Osteocyte (in vitro differentiated cells): ENCODE measurements around the gene TOX2. TPM values are rescaled to one million over a fixed set of nuclear protein-coding genes. Genes with fewer than 3 reads are reported as not detected.

Experiments used
- DNase-seq: peaks from one replicate; pipeline ENCODE4 v3.0.0; 2021; ENCODE audit warnings: mixed read lengths; ENCODE audit not compliant: unreplicated experiment; ENCODE audit errors: extremely low spot score
- H3K27ac Mint-ChIP-seq: one replicate; pipeline ENCODE4 v1.8.0; 2021; ENCODE audit warnings: mild to moderate bottlenecking, mixed read lengths; ENCODE audit not compliant: unreplicated experiment
- H3K27me3 Mint-ChIP-seq: one replicate; pipeline ENCODE4 v1.8.0; 2021; ENCODE audit warnings: mixed read lengths; ENCODE audit not compliant: unreplicated experiment
- H3K36me3 Mint-ChIP-seq: one replicate; pipeline ENCODE4 v1.8.0; 2021; ENCODE audit warnings: mixed read lengths; ENCODE audit not compliant: unreplicated experiment
- H3K4me1 Mint-ChIP-seq: one replicate; pipeline ENCODE4 v1.8.0; 2021; ENCODE audit warnings: mixed read lengths; ENCODE audit not compliant: unreplicated experiment
- H3K4me3 Mint-ChIP-seq: one replicate; pipeline ENCODE4 v1.8.0; 2021; ENCODE audit warnings: mild to moderate bottlenecking, moderate library complexity, mixed read lengths; ENCODE audit not compliant: unreplicated experiment
- H3K9me3 Mint-ChIP-seq: one replicate; pipeline ENCODE4 v1.8.0; 2021; ENCODE audit warnings: mixed read lengths; ENCODE audit not compliant: unreplicated experiment
- CTCF ChIP-seq: fragments of 200-600 bp; sonication (generic); IDR thresholded peaks from 2 replicates; pipeline ENCODE4 v1.5.0; 2021; ENCODE audit warnings: antibody characterized with exemption, mild to moderate bottlenecking, moderate library complexity
- total RNA-seq: library from RNA; stranded (reverse); gene quantifications from 2 replicates; pipeline ENCODE4 v1.2.1, GENCODE V29; 2021

TOX2 gene
- total RNA-seq, 1 donor from 2014 or later: not detected

GRCh38 chr20:43987018-43987417 is 72.4 kb downstream of the TOX2 start:
- Mint-ChIP-seq H3K27me3 (peaks cover 17% of the 10 kb centered on the region), H3K9me3 (no peaks in the 10 kb centered on the region), H3K36me3 (no peaks in the 10 kb centered on the region), H3K4me1 (no peaks in the 10 kb centered on the region), H3K4me3 (no peak overlapping the region), H3K27ac (no peak overlapping the region)
- no peak for DNase-seq
- TF ChIP-seq CTCF: no peak

- H3K4me1 Mint-ChIP-seq: no peaks in the 10 kb centered on the region
- no peak for TF ChIP-seq CTCF
- no peaks in the 10 kb centered on the region for H3K9me3 Mint-ChIP-seq
- DNase-seq: no peak
- peaks cover 12% of the 10 kb centered on the region for H3K27me3 Mint-ChIP-seq
- H3K27ac Mint-ChIP-seq: no peak overlapping the region
- no peaks in the 10 kb centered on the region for H3K36me3 Mint-ChIP-seq
- H3K4me3 Mint-ChIP-seq: no peak overlapping the region
Measured at GRCh38 chr20:43987531-43987930, 72.9 kb downstream of the TOX2 start.

- Mint-ChIP-seq H3K9me3 (no peaks in the 10 kb centered on the region), H3K4me3 (no peak overlapping the region), H3K27me3 (peaks cover 9% of the 10 kb centered on the region), H3K27ac (no peak overlapping the region), H3K36me3 (no peaks in the 10 kb centered on the region), H3K4me1 (no peaks in the 10 kb centered on the region)
- no peak for DNase-seq
- TF ChIP-seq CTCF: no peak
Measured at GRCh38 chr20:43988451-43988850, 73.8 kb downstream of the TOX2 start.

- H3K9me3 Mint-ChIP-seq: no peaks in the 10 kb centered on the region
- H3K27me3 Mint-ChIP-seq: peaks cover 9% of the 10 kb centered on the region
Measured at GRCh38 chr20:43988867-43989266, 74.2 kb downstream of the TOX2 start.

GRCh38 chr20:43991261-43991660 is 76.6 kb downstream of the TOX2 start:
- no peak overlapping the region for H3K4me3 Mint-ChIP-seq
- H3K27me3 Mint-ChIP-seq: peaks cover 14% of the 10 kb centered on the region
- no peak for DNase-seq
- TF ChIP-seq CTCF: no peak
- H3K36me3 Mint-ChIP-seq: no peaks in the 10 kb centered on the region
- no peaks in the 10 kb centered on the region for H3K4me1 Mint-ChIP-seq
- H3K27ac Mint-ChIP-seq: no peak overlapping the region
- H3K9me3 Mint-ChIP-seq: no peaks in the 10 kb centered on the region

More at GRCh38 chr20:43988867-43989266, 74.2 kb downstream of the TOX2 start:
- Mint-ChIP-seq H3K27ac (no peak overlapping the region), H3K4me1 (no peaks in the 10 kb centered on the region), H3K36me3 (no peaks in the 10 kb centered on the region), H3K4me3 (no peak overlapping the region)
- no peak for TF ChIP-seq CTCF
- no peak for DNase-seq
